AG04449 (cell line): Measurements from ENCODE around the gene WT1.

Source experiments
- CTCF ChIA-PET: fragments of 350-600 bp; formaldehyde crosslinking; extraction: SDS; loops from one replicate; lab custom pipeline; 2021; ENCODE audit warnings: antibody characterized with exemption; lab: Yijun Ruan, JAX
- POLR2A ChIA-PET: fragments of 400-600, 350-600 bp; formaldehyde crosslinking; extraction: SDS; loops from one replicate; lab custom pipeline; 2020; ENCODE audit warnings: antibody characterized with exemption, inconsistent platforms; lab: Yijun Ruan, JAX
- DNase-seq: peaks from one replicate; pipeline ENCODE4 v3.0.0-alpha.2; 2010; ENCODE audit warnings: low read depth, low spot score
- H3K4me3 ChIP-seq: 2 replicates; pipeline ENCODE4 v1.5.1; 2011; ENCODE audit warnings: low read depth, mild to moderate bottlenecking, control low read depth, low read length
- CTCF ChIP-seq: IDR thresholded peaks from one replicate; pipeline ENCODE4 v1.5.1; 2011; ENCODE audit warnings: mild to moderate bottlenecking, moderate library complexity, low read length, control low read depth, inconsistent platforms; ENCODE audit not compliant: insufficient read depth; ENCODE audit errors: missing control alignments

WT1 gene

GRCh38 chr11:32436751-32437494, 1.6 kb upstream of the WT1 start:
- POLR2A ChIA-PET: no interaction called here
- DNase-seq: no peak
- no peak for TF ChIP-seq CTCF
- no peak overlapping the region for H3K4me3 ChIP-seq
- CTCF ChIA-PET: no interaction called here

- no peak for DNase-seq
- POLR2A ChIA-PET: no interaction called here
- no peak for TF ChIP-seq CTCF
- CTCF ChIA-PET: no interaction called here
- H3K4me3 ChIP-seq: no peak overlapping the region
Measured at GRCh38 chr11:32435942-32436750, 807 bp upstream of the WT1 start.

- H3K4me3 ChIP-seq: no peak overlapping the region
- ChIA-PET CTCF (no interaction called here), POLR2A (no interaction called here)
- no peak for TF ChIP-seq CTCF
- DNase-seq: no peak
Measured at GRCh38 chr11:32435152-32435480, 223 bp downstream of the WT1 start.

GRCh38 chr11:32434356-32435151, 785 bp downstream of the WT1 start:
- no peak overlapping the region for H3K4me3 ChIP-seq
- TF ChIP-seq CTCF: no peak
- ChIA-PET CTCF (no interaction called here), POLR2A (no interaction called here)
- no peak for DNase-seq

GRCh38 chr11:32433914-32434355, 1.4 kb downstream of the WT1 start:
- POLR2A ChIA-PET: no interaction called here
- CTCF ChIA-PET: no interaction called here
- TF ChIP-seq CTCF: no peak
- no peak for DNase-seq
- H3K4me3 ChIP-seq: no peak overlapping the region
